ENCODE data around the gene CDC42SE2. TPM values are rescaled to one million over a fixed set of nuclear protein-coding genes. Genes with fewer than 3 reads are reported as not detected.

Gene CDC42SE2
- total and polyA plus RNA-seq, 2 experiments from 2014 or later, result 24.2 to 36.2 TPM

DNA sequence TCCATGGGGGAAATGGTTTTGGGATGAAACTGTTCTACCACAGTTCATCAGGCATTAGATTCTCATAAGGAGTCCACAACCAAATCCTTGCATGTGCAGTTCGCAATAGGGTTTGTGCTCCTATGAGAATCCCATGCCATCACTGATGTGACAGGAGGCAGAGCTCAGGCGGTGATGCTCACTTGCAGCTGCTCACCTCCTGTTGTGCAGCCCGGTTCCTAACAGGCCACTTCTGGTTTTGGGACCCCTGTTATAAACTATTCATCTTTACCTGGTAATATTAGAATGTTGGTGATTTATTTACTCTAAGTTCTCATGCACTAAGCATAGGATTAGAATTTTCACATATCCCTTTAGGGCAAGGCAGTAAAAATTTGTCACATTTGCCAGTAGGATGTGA is 122.3 kb downstream of the CDC42SE2 start:
- H3K27me3 Mint-ChIP-seq (ENCODE audit: insufficient read depth, low read depth, poor library complexity), result peaks cover 3% of the 10 kb centered on the region
- Histone ChIP-seq H3F3A (replicated peaks; ENCODE audit: low read depth) (no peaks in the 10 kb centered on the region), H3K36me3 (ENCODE audit: insufficient read depth) (no peaks in the 10 kb centered on the region), H3K27ac (ENCODE audit: low read depth) (no peak overlapping the region), H3K27me3 (ENCODE audit: insufficient read depth) (no peaks in the 10 kb centered on the region), H3K4me1 (ENCODE audit: insufficient read depth) (peaks cover 14% of the 10 kb centered on the region), H4K20me1 (replicated peaks; ENCODE audit: insufficient read depth) (no peaks in the 10 kb centered on the region), H3K4me2 (no peak overlapping the region), H3K79me2 (replicated peaks; ENCODE audit: insufficient read depth) (0 out of 2 replicates have a peak, but pooled peaks cover 9% of the 10 kb centered on the region), H3K4me3 (no peak overlapping the region), H2AFZ (no peak overlapping the region), H3K9me2 (ENCODE audit: insufficient read depth) (no peaks in the 10 kb centered on the region)
- H3K9me3 Mint-ChIP-seq, result no peaks in the 10 kb centered on the region
- DNase-seq (ENCODE audit: low spot score) (no peak), ATAC-seq (no peak)
- H3K4me3 Mint-ChIP-seq, result no peak overlapping the region
- H3K27ac Mint-ChIP-seq, result no peak overlapping the region
- H3K4me1 Mint-ChIP-seq, result peaks cover 16% of the 10 kb centered on the region; the same call in 2 of the 3 replicates
- TF ChIP-seq ZNF114 (CRISPR knock-in tag; IDR thresholded peaks at IDR 0.05), result no peak
- TF ChIP-seq, protein P1, sequence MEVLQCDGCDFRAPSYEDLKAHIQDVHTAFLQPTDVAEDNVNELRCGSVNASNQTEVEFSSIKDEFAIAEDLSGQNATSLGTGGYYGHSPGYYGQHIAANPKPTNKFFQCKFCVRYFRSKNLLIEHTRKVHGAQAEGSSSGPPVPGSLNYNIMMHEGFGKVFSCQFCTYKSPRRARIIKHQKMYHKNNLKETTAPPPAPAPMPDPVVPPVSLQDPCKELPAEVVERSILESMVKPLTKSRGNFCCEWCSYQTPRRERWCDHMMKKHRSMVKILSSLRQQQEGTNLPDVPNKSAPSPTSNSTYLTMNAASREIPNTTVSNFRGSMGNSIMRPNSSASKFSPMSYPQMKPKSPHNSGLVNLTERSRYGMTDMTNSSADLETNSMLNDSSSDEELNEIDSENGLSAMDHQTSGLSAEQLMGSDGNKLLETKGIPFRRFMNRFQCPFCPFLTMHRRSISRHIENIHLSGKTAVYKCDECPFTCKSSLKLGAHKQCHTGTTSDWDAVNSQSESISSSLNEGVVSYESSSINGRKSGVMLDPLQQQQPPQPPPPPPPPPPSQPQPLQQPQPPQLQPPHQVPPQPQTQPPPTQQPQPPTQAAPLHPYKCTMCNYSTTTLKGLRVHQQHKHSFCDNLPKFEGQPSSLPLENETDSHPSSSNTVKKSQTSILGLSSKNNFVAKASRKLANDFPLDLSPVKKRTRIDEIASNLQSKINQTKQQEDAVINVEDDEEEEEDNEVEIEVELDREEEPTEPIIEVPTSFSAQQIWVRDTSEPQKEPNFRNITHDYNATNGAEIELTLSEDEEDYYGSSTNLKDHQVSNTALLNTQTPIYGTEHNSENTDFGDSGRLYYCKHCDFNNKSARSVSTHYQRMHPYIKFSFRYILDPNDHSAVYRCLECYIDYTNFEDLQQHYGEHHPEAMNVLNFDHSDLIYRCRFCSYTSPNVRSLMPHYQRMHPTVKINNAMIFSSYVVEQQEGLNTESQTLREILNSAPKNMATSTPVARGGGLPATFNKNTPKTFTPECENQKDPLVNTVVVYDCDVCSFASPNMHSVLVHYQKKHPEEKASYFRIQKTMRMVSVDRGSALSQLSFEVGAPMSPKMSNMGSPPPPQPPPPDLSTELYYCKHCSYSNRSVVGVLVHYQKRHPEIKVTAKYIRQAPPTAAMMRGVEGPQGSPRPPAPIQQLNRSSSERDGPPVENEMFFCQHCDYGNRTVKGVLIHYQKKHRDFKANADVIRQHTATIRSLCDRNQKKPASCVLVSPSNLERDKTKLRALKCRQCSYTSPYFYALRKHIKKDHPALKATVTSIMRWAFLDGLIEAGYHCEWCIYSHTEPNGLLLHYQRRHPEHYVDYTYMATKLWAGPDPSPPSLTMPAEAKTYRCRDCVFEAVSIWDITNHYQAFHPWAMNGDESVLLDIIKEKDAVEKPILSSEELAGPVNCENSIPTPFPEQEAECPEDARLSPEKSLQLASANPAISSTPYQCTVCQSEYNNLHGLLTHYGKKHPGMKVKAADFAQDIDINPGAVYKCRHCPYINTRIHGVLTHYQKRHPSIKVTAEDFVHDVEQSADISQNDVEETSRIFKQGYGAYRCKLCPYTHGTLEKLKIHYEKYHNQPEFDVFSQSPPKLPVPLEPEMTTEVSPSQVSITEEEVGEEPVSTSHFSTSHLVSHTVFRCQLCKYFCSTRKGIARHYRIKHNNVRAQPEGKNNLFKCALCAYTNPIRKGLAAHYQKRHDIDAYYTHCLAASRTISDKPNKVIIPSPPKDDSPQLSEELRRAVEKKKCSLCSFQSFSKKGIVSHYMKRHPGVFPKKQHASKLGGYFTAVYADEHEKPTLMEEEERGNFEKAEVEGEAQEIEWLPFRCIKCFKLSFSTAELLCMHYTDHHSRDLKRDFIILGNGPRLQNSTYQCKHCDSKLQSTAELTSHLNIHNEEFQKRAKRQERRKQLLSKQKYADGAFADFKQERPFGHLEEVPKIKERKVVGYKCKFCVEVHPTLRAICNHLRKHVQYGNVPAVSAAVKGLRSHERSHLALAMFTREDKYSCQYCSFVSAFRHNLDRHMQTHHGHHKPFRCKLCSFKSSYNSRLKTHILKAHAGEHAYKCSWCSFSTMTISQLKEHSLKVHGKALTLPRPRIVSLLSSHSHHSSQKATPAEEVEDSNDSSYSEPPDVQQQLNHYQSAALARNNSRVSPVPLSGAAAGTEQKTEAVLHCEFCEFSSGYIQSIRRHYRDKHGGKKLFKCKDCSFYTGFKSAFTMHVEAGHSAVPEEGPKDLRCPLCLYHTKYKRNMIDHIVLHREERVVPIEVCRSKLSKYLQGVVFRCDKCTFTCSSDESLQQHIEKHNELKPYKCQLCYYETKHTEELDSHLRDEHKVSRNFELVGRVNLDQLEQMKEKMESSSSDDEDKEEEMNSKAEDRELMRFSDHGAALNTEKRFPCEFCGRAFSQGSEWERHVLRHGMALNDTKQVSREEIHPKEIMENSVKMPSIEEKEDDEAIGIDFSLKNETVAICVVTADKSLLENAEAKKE (CRISPR knock-in tag; IDR thresholded peaks at IDR 0.05), result no peak
- TF ChIP-seq, protein P2, sequence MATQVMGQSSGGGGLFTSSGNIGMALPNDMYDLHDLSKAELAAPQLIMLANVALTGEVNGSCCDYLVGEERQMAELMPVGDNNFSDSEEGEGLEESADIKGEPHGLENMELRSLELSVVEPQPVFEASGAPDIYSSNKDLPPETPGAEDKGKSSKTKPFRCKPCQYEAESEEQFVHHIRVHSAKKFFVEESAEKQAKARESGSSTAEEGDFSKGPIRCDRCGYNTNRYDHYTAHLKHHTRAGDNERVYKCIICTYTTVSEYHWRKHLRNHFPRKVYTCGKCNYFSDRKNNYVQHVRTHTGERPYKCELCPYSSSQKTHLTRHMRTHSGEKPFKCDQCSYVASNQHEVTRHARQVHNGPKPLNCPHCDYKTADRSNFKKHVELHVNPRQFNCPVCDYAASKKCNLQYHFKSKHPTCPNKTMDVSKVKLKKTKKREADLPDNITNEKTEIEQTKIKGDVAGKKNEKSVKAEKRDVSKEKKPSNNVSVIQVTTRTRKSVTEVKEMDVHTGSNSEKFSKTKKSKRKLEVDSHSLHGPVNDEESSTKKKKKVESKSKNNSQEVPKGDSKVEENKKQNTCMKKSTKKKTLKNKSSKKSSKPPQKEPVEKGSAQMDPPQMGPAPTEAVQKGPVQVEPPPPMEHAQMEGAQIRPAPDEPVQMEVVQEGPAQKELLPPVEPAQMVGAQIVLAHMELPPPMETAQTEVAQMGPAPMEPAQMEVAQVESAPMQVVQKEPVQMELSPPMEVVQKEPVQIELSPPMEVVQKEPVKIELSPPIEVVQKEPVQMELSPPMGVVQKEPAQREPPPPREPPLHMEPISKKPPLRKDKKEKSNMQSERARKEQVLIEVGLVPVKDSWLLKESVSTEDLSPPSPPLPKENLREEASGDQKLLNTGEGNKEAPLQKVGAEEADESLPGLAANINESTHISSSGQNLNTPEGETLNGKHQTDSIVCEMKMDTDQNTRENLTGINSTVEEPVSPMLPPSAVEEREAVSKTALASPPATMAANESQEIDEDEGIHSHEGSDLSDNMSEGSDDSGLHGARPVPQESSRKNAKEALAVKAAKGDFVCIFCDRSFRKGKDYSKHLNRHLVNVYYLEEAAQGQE (IDR thresholded peaks at IDR 0.05; ENCODE audit: unreplicated experiment), result no peak
- TF ChIP-seq, protein P3, sequence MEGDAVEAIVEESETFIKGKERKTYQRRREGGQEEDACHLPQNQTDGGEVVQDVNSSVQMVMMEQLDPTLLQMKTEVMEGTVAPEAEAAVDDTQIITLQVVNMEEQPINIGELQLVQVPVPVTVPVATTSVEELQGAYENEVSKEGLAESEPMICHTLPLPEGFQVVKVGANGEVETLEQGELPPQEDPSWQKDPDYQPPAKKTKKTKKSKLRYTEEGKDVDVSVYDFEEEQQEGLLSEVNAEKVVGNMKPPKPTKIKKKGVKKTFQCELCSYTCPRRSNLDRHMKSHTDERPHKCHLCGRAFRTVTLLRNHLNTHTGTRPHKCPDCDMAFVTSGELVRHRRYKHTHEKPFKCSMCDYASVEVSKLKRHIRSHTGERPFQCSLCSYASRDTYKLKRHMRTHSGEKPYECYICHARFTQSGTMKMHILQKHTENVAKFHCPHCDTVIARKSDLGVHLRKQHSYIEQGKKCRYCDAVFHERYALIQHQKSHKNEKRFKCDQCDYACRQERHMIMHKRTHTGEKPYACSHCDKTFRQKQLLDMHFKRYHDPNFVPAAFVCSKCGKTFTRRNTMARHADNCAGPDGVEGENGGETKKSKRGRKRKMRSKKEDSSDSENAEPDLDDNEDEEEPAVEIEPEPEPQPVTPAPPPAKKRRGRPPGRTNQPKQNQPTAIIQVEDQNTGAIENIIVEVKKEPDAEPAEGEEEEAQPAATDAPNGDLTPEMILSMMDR (conservative IDR thresholded peaks at IDR 0.05; ENCODE audit: low read depth in 2 of 2), result no peak
- no peak for TF ChIP-seq EZH2 (IDR thresholded peaks at IDR 0.05; ENCODE audit: low read depth, unreplicated experiment)
- no peak for TF ChIP-seq STAT1 (IDR thresholded peaks at IDR 0.05; ENCODE audit: unreplicated experiment)
- no peak for TF ChIP-seq POLR2AphosphoS5 (IDR thresholded peaks at IDR 0.05; ENCODE audit: low read depth)
- no peak for TF ChIP-seq NANOG (IDR thresholded peaks at IDR 0.05; ENCODE audit: borderline replicate concordance)
- TF ChIP-seq EZH2phosphoT487 (IDR thresholded peaks at IDR 0.05; ENCODE audit: unreplicated experiment), result no peak
- TF ChIP-seq CREB1 (CRISPR knock-in tag; IDR thresholded peaks at IDR 0.05; ENCODE audit: low read depth), result no peak
- no peak for TF ChIP-seq ZNF331 (CRISPR knock-in tag; IDR thresholded peaks at IDR 0.05; ENCODE audit: low read depth)
- no peaks in the 10 kb centered on the region for H3K36me3 Mint-ChIP-seq (ENCODE audit: low read depth)
